ENCODE data around the gene UST.
"Not testable (repeated sequence)": the region's sequence is repeated elsewhere in the genome, so short reads cannot be mapped to it uniquely, and the experiment has no call there.

UST gene

DNA sequence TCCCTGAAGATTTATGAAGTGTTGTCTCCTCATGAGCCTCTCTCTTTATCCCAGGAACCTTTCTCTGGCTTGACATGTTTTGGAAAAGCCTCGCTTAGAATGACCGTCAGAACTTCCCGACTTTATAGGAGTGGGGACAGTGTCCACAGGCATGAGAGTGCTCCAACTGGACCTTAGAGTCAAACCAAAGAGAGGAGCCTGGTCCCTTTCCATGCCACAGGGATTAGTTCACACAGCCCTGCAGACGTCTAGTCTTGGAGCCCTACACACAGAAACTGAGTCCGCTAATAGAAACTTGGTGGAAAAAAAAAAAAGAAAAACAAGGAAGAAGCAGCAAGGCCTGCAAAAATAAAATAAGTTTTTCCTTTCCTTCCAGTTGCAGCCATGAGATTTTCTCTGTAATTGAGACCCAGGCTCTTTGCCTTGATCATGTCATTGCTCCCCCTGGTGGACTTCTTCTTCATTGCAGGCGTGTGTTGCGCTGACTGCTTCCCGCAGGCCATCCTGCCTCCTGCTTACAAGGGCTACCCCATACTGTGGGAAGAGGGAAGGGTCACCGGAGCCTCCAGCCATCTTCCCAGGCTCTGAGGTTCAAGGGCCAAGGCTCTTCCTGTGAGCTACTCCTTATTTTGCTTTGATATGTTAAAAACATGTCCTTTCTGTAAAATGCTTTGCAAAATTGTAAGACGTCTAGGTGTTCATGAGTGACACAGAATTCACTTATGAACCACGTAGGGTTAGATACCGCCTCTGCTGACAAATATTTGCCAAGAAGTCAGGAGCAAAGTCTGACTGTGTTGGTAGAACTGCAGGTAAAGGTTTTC lies 201.0 kb downstream of the UST start:
- DNase-seq (ENCODE audit: low read depth in 2 of 2): peak; percentile 54 to 60

- DNase-seq (ENCODE audit: low read depth in 2 of 2): no peak
Observed at GRCh38 chr6:148951662-148952061, 204.8 kb downstream of the UST start.

DNA sequence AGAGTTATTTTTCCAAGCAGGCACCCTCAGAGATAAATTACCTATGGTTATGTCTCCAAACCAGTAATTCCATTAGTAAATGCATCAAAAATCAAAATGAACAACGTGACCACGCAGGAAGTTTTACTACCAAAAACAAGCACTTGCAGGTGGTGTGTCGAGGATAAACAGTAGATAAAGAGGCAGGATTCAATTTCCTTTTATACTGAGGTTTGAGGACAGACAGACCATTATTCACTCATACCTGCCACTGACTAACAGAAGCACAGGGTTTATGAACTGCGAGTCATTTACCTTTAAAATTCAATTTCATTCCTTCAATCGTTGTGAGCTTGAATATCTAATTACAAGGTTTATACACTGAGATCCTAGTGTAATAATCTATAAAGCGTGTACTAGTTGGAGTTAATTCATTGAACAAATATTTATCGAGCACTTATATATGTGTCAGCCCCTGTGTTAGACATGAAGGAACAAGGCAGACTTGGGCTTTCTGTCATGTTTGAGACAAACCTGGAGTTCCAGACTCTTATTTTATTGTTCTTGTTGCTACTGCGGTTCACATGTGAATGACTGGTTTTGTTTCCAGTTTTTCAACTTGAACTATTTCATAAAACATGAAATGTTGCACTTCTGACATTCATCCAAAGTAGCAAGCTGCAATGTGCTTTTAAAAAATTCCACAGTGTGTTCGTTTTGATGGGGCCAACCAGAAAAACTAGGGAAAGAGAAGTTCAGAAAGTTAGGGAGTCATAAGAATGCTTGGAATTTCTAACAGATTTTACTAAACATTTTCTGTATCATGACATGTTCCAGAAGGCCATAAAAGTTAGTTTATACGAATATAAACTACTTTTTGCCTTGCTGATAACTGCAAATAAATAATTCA lies 205.6 kb downstream of the UST start:
- no peak for DNase-seq (ENCODE audit: low read depth in 2 of 2)

GRCh38 chr6:148954461-148954860 lies 207.6 kb downstream of the UST start:
- no peak for DNase-seq (ENCODE audit: low read depth in 2 of 2)

DNA sequence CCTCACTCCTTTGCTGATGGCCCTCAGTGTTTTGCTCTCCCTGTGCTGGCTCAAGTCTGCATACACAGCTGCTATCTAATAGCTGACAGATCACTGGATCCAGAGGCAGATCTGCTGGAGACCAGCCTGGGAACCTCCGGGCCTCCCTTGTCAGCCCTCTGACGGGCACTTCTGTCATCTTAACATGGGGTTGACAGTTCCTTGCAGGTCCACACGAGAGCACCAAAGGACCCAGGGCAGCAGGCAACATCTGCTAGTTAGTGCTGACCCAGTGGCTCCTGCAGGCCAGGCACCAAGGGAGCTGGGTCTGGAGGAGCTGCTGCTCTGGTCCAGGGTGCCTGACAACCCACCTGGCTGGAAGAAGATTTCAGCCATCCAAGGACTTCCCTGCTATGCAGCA lies 208.1 kb downstream of the UST start:
- no peak for DNase-seq (ENCODE audit: low read depth in 2 of 2)

DNA sequence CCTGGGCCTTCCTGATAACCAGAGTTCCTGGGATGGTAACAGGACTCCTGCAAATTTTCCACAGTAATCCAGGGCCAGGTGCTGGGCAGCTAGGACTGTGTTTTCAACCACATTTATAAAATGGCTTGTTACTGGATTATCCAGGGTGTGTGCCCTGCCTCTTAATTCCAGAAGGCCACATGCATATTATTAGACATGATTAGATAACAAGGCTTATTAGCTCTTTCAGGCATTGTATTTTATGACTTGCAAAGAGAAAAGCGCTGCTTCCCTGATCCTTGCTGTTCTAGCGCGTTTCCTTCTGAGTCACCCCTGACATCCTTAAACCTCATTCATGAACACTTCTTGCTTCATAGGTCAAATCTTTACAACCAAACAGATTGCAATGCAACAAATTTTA lies 208.6 kb downstream of the UST start:
- no peak for DNase-seq (ENCODE audit: low read depth in 2 of 2)

GRCh38 chr6:148956163-148956562 lies 209.3 kb downstream of the UST start:
- DNase-seq (ENCODE audit: low read depth in 2 of 2): not testable (repeated sequence)

- DNase-seq (ENCODE audit: low read depth in 2 of 2): no peak
Observed at GRCh38 chr6:148957752-148958151, 210.9 kb downstream of the UST start.

GRCh38 chr6:148959008-148959407 lies 212.2 kb downstream of the UST start:
- no peak for DNase-seq (ENCODE audit: low read depth in 2 of 2)

- no peak for DNase-seq (ENCODE audit: low read depth in 2 of 2)
Observed at GRCh38 chr6:148959501-148959900, 212.7 kb downstream of the UST start.

DNA sequence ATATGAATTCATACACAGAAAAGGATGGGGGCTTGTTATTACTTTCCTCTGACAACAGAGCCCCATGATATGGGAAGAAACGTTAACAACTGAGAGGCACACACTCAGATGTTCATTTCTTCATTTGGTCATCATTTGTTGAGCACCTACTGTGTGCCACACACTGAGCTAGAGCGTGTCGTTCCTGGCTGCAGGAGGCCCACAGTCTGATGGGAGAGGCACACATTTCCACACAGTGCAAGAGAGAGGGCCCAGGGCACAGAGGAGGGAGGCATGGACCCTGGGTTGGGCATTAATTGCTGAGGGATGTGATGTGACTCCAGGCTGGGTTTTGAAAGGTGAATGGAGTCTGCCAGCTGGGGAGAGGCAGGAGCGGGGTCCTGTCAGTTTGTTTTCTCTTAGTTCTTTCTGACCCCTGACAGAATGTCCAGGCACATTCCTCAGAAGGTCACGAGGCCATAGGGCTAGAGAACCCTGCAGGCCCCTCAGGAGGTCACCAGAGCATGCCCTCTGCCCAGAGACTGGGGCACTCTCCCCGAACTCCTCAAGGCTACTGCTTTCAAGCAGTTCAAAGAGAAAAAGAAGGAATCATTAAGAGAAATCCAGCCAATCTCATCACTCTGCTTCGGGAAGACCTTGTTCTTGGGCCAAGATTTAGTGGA lies 216.2 kb downstream of the UST start:
- no peak for DNase-seq (ENCODE audit: low read depth in 2 of 2)

- no peak for DNase-seq (ENCODE audit: low read depth in 2 of 2)
Observed at GRCh38 chr6:148963738-148964137, 216.9 kb downstream of the UST start.

- DNase-seq (ENCODE audit: low read depth in 2 of 2): no peak
Observed at GRCh38 chr6:148964467-148964866, 217.6 kb downstream of the UST start.

- DNase-seq (ENCODE audit: low read depth in 2 of 2): no peak
Observed at GRCh38 chr6:148965287-148965686, 218.5 kb downstream of the UST start.

GRCh38 chr6:148967011-148967520 lies 220.2 kb downstream of the UST start:
- no peak for DNase-seq (ENCODE audit: low read depth in 2 of 2)

- DNase-seq (ENCODE audit: low read depth in 2 of 2): no peak
Observed at GRCh38 chr6:148967541-148967956, 220.7 kb downstream of the UST start.

DNA sequence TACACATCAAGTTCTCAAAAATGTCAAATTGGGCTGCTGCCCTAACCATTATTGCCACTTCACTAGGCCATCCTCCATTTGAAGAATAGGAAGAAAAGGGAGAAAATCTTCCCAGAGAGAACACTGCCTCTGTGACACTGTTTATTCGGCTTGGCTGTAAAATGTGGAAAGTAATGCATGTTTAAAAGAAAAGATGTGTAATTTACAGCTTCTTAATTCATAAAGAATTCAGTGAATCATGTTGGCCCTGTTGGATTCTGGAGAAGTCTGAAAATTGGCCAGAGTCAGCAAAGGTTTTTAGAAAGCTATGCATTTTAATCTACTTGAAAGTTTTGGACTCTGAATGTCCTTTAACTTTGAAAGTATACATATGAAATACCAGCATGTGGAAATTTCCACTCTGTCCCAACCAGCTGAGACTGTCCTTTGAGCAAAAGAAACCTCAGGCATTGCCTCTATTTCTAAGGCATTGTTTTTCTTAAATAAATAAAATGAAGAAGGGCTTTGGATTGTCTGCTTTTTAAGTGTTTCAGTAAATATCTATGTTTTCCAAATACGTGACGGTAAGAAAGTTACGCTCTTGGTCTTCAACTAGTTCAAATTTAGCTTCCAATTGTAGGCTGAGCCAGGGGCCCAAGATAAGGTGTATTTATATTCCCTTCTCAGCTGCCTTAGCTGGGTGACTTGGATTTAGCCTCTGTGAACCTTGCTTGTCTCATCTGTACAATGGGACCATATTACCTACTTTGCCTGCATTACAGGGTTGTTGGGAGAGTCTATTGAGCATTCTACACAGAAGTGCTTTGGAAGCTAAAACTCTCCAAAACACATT lies 222.2 kb downstream of the UST start:
- no peak for DNase-seq (ENCODE audit: low read depth in 2 of 2)

- DNase-seq (ENCODE audit: low read depth in 2 of 2): no peak
Observed at GRCh38 chr6:148969603-148970061, 222.8 kb downstream of the UST start.

DNA sequence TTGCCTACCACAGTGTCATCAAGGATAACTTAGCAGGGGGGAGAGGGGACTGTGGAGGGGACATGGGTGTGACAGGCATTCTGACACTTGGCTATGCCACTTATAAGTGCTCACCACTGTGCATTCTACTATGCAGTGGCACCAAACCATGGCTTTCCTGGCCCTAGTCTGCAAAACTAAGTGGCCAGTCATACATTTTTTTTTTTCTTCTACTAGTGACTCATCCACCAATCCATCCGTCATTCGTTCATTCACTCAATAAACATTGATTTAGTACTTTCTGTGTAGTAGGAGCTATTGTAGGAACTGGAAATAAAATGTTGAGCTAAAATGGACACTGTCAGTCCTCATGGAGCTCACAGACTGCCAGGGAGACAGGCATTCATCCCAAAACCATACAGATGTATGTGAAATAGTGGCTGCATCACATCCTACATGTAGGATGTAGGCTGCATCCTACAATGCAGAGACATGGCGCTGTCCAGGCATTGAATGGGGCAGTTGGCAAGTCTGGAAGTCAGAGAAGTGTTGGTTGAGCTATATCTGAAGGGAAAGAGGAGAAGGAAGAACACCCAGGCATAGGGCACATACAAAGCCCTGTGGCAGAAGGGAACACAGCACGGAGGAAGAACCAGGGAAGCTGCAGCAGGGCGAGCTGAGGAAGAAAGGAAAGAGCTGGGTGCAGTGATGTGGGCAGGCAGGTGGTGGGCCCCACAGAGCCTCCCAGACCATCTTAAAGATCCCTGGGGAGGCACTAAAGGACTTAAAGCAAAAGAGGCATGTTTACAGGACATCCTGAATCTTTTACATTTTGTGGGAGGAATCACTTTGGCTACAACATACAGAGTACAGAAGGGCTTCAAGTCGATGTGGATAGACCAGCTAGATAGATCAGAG lies 224.4 kb downstream of the UST start:
- no peak for DNase-seq (ENCODE audit: low read depth in 2 of 2)

- no peak for DNase-seq (ENCODE audit: low read depth in 2 of 2)
Observed at GRCh38 chr6:148972481-148972880, 225.7 kb downstream of the UST start.
